SK-N-SH (cell line): Measurements from ENCODE around the gene SH2D3A. TPM values are rescaled to one million over a fixed set of nuclear protein-coding genes. Genes with fewer than 3 reads are reported as not detected.

Experiments
- CTCF ChIA-PET: fragments of 300-600, 350-600 bp; formaldehyde crosslinking; extraction: SDS; loops from one replicate; lab custom pipeline; 2021; lab: Yijun Ruan, JAX
- POLR2A ChIA-PET: fragments of 350-600 bp; sonication (Branson Sonifier 250); formaldehyde crosslinking; extraction: SDS; loops from one replicate; lab custom pipeline; 2020; ENCODE audit warnings: antibody characterized with exemption, inconsistent platforms; lab: Yijun Ruan, JAX
- DNase-seq: peaks from one replicate; pipeline ENCODE4 v3.0.0; 2012
- H2AFZ ChIP-seq: fragments of 200-600 bp; sonication (generic); 2 replicates; pipeline ENCODE4 v1.8.1; 2016; ENCODE audit warnings: antibody characterized with exemption, mild to moderate bottlenecking, low read depth
- H3F3A ChIP-seq: fragments of 200-600 bp; sonication (generic); replicated peaks from 2 replicates; pipeline ENCODE3; 2016; ENCODE audit warnings: antibody characterized with exemption, mild to moderate bottlenecking; ENCODE audit not compliant: insufficient read depth
- H3K27ac ChIP-seq, 2 experiments: fragments of 200-500 bp in 1 of 2; fragments of 200-600 bp in 1 of 2; sonication (Bioruptor generic) in 1 of 2; sonication (generic), shearing (Covaris generic) in 1 of 2; 2 replicates each; pipeline versions ENCODE4 v1.5.1 to v1.6.1; 2014 to 2016; ENCODE audit warnings: low read depth in 2 of 2, inconsistent platforms in 1 of 2, low read length in 1 of 2, mild to moderate bottlenecking in 1 of 2, mixed read lengths in 1 of 2
- H3K27me3 ChIP-seq: fragments of 200-600 bp; sonication (generic), shearing (Covaris generic); 2 replicates; pipeline ENCODE4 v1.6.1; 2016; ENCODE audit warnings: mixed run types; ENCODE audit not compliant: insufficient read depth
- H3K36me3 ChIP-seq, 2 experiments: fragments of 200-500 bp in 1 of 2; fragments of 200-600 bp in 1 of 2; sonication (Bioruptor generic) in 1 of 2; sonication (generic) in 1 of 2; replicated peaks in 1 of 2; 2 replicates each; pipeline versions ENCODE3 to v1.5.1; 2014 to 2016; ENCODE audit warnings: low read length in 1 of 2, mild to moderate bottlenecking in 1 of 2; ENCODE audit not compliant: insufficient read depth in 2 of 2, control insufficient read depth in 1 of 2
- H3K4me1 ChIP-seq, 2 experiments: fragments of 200-500 bp in 1 of 2; fragments of 200-600 bp in 1 of 2; sonication (Bioruptor generic) in 1 of 2; sonication (generic), shearing (Covaris generic) in 1 of 2; 2 replicates each; pipeline versions ENCODE4 v1.5.1 to v1.6.1; 2014 to 2016; ENCODE audit warnings: low read depth in 1 of 2, low read length in 1 of 2, mixed run types in 1 of 2; ENCODE audit not compliant: insufficient read depth in 2 of 2, control insufficient read depth in 1 of 2
- H3K4me2 ChIP-seq: fragments of 200-600 bp; sonication (generic), shearing (Covaris generic); 2 replicates; pipeline ENCODE4 v1.6.1; 2017; ENCODE audit warnings: mixed run types
- H3K4me3 ChIP-seq, 2 experiments: fragments of 200-500 bp in 1 of 2; fragments of 200-600 bp in 1 of 2; sonication (Bioruptor generic) in 1 of 2; sonication (generic), shearing (Covaris generic) in 1 of 2; 2 replicates each; pipeline versions ENCODE4 v1.5.1 to v1.8.1; 2014 to 2016; ENCODE audit warnings: low read depth in 2 of 2, inconsistent platforms in 1 of 2, low read length in 1 of 2, mild to moderate bottlenecking in 1 of 2, mixed read lengths in 1 of 2, moderate library complexity in 1 of 2
- H3K79me2 ChIP-seq: fragments of 200-600 bp; sonication (generic); 2 replicates; pipeline ENCODE4 v1.8.1; 2017; ENCODE audit warnings: mild to moderate bottlenecking; ENCODE audit not compliant: insufficient read depth
- H3K9ac ChIP-seq: fragments of 200-600 bp; sonication (generic); 2 replicates; pipeline ENCODE4 v1.6.1; 2017; ENCODE audit warnings: mixed run types
- H3K9me2 ChIP-seq: fragments of 200-600 bp; sonication (generic); 2 replicates; pipeline ENCODE4 v1.6.1; 2017; ENCODE audit warnings: mixed run types
- H3K9me3 ChIP-seq: fragments of 200-600 bp; sonication (generic); 2 replicates; pipeline ENCODE4 v1.6.1; 2017; ENCODE audit warnings: mixed run types, mild to moderate bottlenecking, moderate library complexity
- H4K20me1 ChIP-seq: fragments of 200-600 bp; sonication (generic); 2 replicates; pipeline ENCODE4 v1.6.1; 2017; ENCODE audit warnings: mild to moderate bottlenecking, mixed run types; ENCODE audit not compliant: insufficient read depth
- ELF1 ChIP-seq: IDR thresholded peaks from 2 replicates; pipeline ENCODE4 v1.4.0; 2012
- EP300 ChIP-seq, 2 experiments: IDR thresholded peaks; 2 replicates each; pipeline versions ENCODE4 v1.4.0 to v1.6.1; 2012; ENCODE audit warnings: borderline replicate concordance in 1 of 2, low read depth in 1 of 2, low read length in 1 of 2
- EZH2phosphoT487 ChIP-seq: fragments of 200-600 bp; sonication (generic); IDR thresholded peaks from 2 replicates; pipeline ENCODE4 v1.6.1; 2017; ENCODE audit warnings: low read depth, mixed run types, mild to moderate bottlenecking, antibody characterized with exemption, moderate library complexity, borderline replicate concordance
- FOSL2 ChIP-seq: IDR thresholded peaks from 2 replicates; pipeline ENCODE4 v1.4.0; 2012; ENCODE audit warnings: low read depth, mild to moderate bottlenecking, moderate library complexity, borderline replicate concordance
- FOXM1 ChIP-seq: IDR thresholded peaks from 2 replicates; pipeline ENCODE4 v1.4.0; 2012; ENCODE audit warnings: low read depth, mild to moderate bottlenecking
- GABPA ChIP-seq: IDR thresholded peaks from 2 replicates; pipeline ENCODE4 v1.4.0; 2012; ENCODE audit warnings: low read depth, mild to moderate bottlenecking
- GATA2 ChIP-seq: sonication (generic); formaldehyde crosslinking; IDR thresholded peaks from 2 replicates; pipeline ENCODE4 v1.5.0; 2020; ENCODE audit warnings: mild to moderate bottlenecking, missing genetic modification reagents
- JUND ChIP-seq: IDR thresholded peaks from 2 replicates; pipeline ENCODE4 v1.4.0; 2012
- MAX ChIP-seq: IDR thresholded peaks from 2 replicates; pipeline ENCODE4 v1.4.0; 2012; ENCODE audit warnings: low read depth
- NFIC ChIP-seq: IDR thresholded peaks from 2 replicates; pipeline ENCODE4 v1.4.0; 2012; ENCODE audit warnings: borderline replicate concordance
- NRF1 ChIP-seq: IDR thresholded peaks from 2 replicates; pipeline ENCODE4 v1.6.1; 2012; ENCODE audit warnings: low read depth, mild to moderate bottlenecking, low read length
- RXRA ChIP-seq: IDR thresholded peaks from 2 replicates; pipeline ENCODE4 v1.4.0; 2012; ENCODE audit warnings: low read depth, mild to moderate bottlenecking, borderline replicate concordance
- SIN3A ChIP-seq: IDR thresholded peaks from 2 replicates; pipeline ENCODE4 v1.6.1; 2012; ENCODE audit warnings: low read depth, mild to moderate bottlenecking, low read length, moderate library complexity, borderline replicate concordance
- TCF12 ChIP-seq: IDR thresholded peaks from 2 replicates; pipeline ENCODE4 v1.4.0; 2012
- TEAD4 ChIP-seq: IDR thresholded peaks from 2 replicates; pipeline ENCODE4 v1.4.0; 2012; ENCODE audit warnings: mild to moderate bottlenecking, borderline replicate concordance; ENCODE audit not compliant: insufficient read depth
- WGBS: methylation state at CpG from one replicate; pipeline ENCODE4 v1.1.6; 2017; ENCODE audit warnings: low lambda C conversion rate; 5-methylcytosine and 5-hydroxymethylcytosine counted together
- polyA plus RNA-seq, 3 experiments: library from polyadenylated mRNA; depleted of rRNA; stranded (reverse); fragments of >200 nt; gene quantifications; 2 replicates each; pipeline ENCODE4 v1.2.3, GENCODE V29; 2012
- TF ChIP-seq, protein P1 (sequence below): IDR thresholded peaks from 2 replicates; pipeline ENCODE4; 2012

SH2D3A gene
- polyA plus RNA-seq, 1 of the 3 experiments (the other 2 are of a cell fraction) = 0.35 TPM

DNA sequence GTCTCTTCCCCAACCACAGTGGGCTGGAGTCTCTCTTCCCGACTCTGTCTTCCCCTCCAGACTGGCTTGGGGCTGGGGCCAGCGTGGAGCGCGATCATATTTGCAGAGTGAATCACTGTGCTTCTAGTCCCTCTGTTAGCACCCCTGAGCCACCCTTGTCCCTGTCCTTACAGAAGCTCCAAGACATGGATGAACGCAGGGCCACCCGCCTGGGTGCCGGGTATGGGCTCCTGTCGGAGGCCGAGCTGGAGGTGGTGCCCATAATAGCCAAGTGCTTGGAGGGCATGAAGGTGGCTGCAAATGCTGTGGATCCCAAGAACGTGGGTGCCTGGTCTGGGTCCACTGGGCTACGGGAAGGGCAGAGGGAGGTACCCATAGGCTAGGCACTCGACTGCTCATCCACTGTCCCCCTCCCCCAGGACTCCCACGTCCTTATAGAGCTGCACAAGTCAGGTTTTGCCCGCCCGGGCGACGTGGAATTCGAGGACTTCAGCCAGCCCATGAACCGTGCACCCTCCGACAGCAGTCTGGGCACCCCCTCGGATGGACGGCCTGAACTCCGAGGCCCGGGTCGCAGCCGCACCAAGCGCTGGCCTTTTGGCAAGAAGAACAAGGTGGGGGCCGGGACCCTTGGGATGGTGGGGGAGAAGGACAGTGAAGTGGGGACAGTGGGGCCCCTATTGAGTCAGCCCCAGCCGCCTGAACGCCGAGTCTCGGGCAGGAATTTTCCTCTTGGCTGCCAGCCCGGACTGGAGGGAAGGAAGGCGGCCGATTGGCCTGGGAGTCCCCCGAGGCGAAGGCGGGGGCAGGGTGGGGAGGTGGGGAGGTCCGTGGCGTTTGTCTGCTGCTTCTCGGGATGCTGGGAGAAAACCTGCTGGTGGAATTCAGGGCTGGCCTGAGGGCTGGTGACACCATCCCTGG lies 22.6 kb downstream of the SH2D3A start:
- no peaks in the 10 kb centered on the region for H3K9me2 ChIP-seq
- ChIA-PET POLR2A (no interaction called here), CTCF (no interaction called here)
- TF ChIP-seq GATA2 (CRISPR knock-in tag) = no peak
- peak in 1 of 2 experiments; percentile 26; a peak in 1 of 4 replicates for TF ChIP-seq EP300 (IDR thresholded peaks at IDR 0.05; ENCODE audit: borderline replicate concordance in 1 of 2, low read depth in 1 of 2, low read length in 1 of 2)
- TF ChIP-seq, protein P1, sequence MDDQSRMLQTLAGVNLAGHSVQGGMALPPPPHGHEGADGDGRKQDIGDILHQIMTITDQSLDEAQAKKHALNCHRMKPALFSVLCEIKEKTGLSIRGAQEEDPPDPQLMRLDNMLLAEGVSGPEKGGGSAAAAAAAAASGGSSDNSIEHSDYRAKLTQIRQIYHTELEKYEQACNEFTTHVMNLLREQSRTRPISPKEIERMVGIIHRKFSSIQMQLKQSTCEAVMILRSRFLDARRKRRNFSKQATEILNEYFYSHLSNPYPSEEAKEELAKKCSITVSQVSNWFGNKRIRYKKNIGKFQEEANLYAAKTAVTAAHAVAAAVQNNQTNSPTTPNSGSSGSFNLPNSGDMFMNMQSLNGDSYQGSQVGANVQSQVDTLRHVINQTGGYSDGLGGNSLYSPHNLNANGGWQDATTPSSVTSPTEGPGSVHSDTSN = peak; percentile 8; the same call in 1 of the 2 replicates
- TF ChIP-seq JUND = peak; percentile 38; the same call in 1 of the 2 replicates
- no peak for TF ChIP-seq FOXM1
- TF ChIP-seq GABPA = no peak
- peak; percentile 62; the same call in 1 of the 2 replicates for TF ChIP-seq RXRA
- no peak for TF ChIP-seq ELF1
- TF ChIP-seq FOSL2 = peak; percentile 54
- TF ChIP-seq SIN3A = no peak
- TF ChIP-seq EZH2phosphoT487 = no peak
- peak; percentile 71 for TF ChIP-seq TEAD4
- TF ChIP-seq NRF1 = no peak
- TF ChIP-seq TCF12 = peak; percentile 27; the same call in 1 of the 2 replicates
- TF ChIP-seq NFIC = peak; percentile 94
- TF ChIP-seq MAX = 0 out of 2 replicates have a peak, but pooled peaks have one; percentile 22
- H3K9ac ChIP-seq = no peak overlapping the region; the same call in 1 of the 2 replicates
- peak overlapping the region; percentile 26 to 69; a peak in 3 of 4 replicates for H3K27ac ChIP-seq
- no peaks in the 10 kb centered on the region for H3K27me3 ChIP-seq
- H3K4me1 ChIP-seq = peaks cover 0 to 17% of the 10 kb centered on the region in 2 experiments; a peak in 3 of 4 replicates
- H3F3A ChIP-seq = peaks cover 17% of the 10 kb centered on the region
- peaks cover 22 to 50% of the 10 kb centered on the region in 2 experiments for H3K36me3 ChIP-seq
- peak overlapping the region; percentile 67; the same call in 1 of the 2 replicates for H3K4me2 ChIP-seq
- no peak for DNase-seq
- no peak overlapping the region for H2AFZ ChIP-seq
- H3K79me2 ChIP-seq = peaks cover 40% of the 10 kb centered on the region
- H3K4me3 ChIP-seq = no peak overlapping the region
- WGBS = 47% methylated on average over 16 of the region's 41 CpGs
- no peaks in the 10 kb centered on the region for H4K20me1 ChIP-seq
- no peaks in the 10 kb centered on the region for H3K9me3 ChIP-seq
